Hematopoietic multipotent progenitor cell (in vitro differentiated cells): ENCODE data around the gene MARVELD3. TPM values are rescaled to one million over a fixed set of nuclear protein-coding genes. Genes with fewer than 3 reads are reported as not detected.
A peak's percentile ranks its signal among the peaks of the same experiment; 100 is the strongest.

ENCODE experiments used
- DNase-seq, 3 donors: peaks; one replicate each; pipeline ENCODE4 v3.0.0-alpha.2; 2011 to 2015; ENCODE audit warnings: low read depth in 2 of 3, low spot score in 2 of 3
- total RNA-seq: library from RNA; depleted of rRNA; stranded (reverse); fragments of >200 nt; gene quantifications from one replicate; pipeline ENCODE4 v1.2.3, GENCODE V29; 2012

MARVELD3 gene
- total RNA-seq, 1 donor = under 0.01 TPM

GRCh38 chr16:71618429-71618828, 7.6 kb upstream of the MARVELD3 start:
- DNase-seq = no peak

- DNase-seq = peak in 2 of 3 donors; percentile 23 to 26
Measured at GRCh38 chr16:71622088-71622487, 3.9 kb upstream of the MARVELD3 start.

DNA sequence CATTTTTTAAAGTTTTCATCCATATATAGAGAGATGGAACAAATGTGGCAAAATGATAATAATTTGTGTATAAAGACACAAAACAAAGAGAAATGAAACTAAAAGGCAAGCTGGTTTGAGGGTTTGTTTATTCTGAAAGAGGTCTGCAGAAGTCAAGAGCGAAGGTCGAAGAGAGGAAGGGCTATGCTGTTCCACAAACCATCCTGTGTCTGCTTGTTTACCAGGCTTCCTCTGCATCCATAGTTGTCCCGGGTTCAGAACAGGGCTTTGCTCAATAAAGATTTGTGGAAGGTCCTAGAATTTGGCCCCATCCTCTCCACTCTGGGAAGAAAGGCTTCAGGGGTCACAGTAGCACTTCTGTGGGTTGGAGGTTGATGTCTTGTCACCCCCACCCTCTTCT, 2.4 kb upstream of the MARVELD3 start:
- no peak for DNase-seq

DNA sequence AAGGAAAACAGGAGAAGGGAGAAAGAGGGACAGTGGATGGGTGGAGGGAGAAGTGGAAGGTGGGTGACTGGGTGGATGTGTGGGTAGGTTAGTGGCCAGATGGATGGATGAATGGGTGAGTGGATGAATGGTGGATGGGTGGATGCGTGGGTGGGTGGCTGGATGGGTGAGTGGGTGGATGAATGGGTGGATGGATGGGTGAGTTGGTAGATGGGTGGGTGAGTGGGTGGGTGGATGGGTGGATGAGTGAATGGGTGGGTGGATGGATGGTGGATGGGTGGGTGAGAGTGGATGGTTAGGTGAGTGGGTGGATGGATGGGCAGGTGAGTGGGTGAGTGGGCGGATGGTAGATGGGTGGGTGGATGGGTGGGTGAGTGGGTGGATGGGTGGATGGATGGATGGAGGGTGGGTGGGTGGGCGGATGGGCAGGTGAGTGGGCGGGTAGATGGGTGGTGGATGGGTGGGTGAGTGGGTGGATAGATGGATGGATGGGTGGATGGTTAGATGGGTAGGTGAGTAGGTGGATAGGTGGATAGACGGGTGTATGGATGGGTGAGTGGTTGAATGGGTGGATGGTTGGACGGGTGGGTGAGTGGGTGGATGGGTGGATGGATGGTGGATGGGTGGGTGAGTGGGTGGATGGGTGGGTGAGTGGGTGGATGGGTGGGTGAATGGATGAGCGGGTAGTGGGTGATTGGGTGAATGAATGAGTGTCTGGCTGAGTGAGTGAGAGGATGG, 702 bp upstream of the MARVELD3 start:
- DNase-seq = no peak

GRCh38 chr16:71626858-71627213, 852 bp downstream of the MARVELD3 start:
- DNase-seq = peak in 1 of 3 donors; percentile 9

DNA sequence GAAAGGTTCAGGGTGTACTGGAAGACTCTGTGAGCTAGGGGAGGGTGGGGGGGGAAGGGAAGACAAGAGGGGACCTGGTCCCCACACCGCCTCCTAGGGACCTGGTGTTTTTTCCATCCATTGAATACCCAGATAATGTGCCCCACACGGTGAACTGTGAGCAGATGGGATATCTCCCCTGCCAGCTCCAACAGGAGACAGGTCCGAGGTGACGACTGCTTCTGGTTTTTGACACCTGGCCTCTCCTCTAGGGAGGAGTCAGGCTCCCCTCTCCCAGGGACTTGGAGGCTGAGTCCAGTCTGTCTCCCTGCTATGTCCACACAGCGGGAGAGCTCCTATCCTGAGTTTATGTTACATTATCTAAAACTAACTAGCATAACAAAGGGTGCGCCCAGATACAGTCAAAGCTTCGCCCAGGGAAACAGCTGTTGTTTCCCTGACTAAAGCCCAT, 1.8 kb downstream of the MARVELD3 start:
- no peak for DNase-seq

DNA sequence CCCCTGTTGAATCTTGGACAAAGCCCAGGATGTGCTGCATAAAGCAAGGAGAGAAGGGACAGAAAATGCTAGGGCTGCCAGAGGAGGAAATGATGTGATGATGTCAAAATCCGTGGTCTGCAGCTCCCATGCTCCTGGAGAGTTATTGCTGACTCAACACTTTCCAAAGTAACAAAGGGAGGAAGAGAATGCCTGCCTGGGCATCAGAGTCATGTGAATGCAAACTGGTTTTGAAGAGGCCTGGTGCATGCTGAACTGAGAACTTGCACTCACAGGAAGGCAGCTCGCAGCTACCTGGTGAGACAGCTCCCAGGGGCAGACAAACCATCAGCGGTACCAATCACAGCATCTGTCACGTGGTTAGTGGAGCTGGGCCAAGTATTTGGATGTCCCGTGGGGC, 2.8 kb downstream of the MARVELD3 start:
- DNase-seq = no peak

DNA sequence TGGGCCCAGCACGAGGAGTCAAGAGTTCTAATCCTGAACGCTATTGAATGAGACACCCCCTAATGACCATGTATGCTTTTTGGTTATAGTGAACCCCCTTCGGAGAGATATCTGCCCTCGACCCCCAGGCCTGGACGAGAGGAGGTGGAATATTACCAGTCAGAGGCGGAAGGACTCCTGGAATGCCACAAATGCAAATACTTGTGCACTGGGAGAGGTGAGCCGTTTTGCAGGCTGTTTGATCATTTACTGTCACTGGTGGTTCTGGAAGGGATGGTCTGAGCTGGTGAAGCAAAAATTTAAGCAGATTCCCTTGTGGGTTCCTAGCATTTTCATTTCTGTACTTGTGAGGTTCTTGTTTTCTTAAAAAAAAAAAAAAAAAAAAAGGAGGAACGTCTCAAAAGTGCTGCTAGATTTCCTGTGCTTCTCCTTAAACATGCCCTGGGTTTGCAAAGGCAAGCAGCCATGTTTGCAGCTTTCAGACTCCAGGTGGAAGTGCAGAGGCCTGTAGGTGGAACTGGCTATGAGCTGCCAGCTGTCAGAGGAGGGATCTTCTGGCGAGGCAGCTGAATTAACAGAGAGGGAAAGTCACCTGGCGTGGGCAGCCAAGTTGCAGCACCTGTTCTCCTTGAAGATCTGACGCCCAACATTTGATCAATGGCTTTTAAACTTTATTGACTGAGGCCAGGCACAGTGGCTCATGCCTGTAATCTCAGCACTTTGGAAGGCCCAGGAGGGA, 3.5 kb downstream of the MARVELD3 start:
- DNase-seq = no peak

- no peak for DNase-seq
Measured at GRCh38 chr16:71630808-71631207, 4.8 kb downstream of the MARVELD3 start.

- DNase-seq = no peak
Measured at GRCh38 chr16:71631776-71632175, 5.8 kb downstream of the MARVELD3 start.

DNA sequence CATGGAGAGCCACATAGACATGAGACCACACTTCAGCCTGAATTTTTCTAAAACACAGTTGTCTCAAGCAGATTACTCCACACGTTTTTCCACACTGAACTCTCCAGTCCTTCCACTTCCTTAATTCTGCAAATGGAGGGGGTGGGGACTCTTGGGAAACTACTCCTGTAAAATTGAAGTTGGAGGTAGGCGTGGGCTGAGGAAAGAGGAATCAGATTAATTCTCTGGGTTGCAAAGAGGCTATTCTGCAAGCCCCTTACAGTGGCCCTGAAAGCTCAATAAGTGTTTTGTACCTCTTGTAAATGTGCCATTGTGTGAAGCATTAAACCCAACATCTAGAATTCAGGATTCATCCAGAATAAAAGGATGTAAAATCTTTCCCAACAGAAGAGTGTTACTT, 9.6 kb downstream of the MARVELD3 start:
- DNase-seq = no peak

- DNase-seq = no peak
Measured at GRCh38 chr16:71637398-71637797, 11.4 kb downstream of the MARVELD3 start.

DNA sequence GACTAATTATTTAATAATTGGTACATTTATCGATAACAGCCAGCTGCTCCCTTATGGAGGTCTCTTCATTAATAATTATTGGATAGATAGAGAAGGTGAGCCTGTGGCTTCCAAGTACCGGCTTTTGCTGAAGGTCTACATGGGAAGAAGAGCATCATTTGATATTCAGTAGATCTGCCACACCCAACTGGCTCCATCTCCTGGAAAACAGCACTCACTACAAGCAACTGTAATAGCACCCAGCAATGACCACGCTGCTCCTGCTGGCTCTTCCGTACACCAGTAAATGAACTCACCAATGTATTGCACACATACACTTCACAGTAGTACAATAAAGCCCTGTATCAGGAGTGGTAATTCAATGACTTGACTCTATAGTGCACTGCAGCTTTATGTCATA, 19.5 kb downstream of the MARVELD3 start:
- DNase-seq = peak in 2 of 3 donors; percentile 23 to 41

- DNase-seq = no peak
Measured at GRCh38 chr16:71647391-71647790, 21.4 kb downstream of the MARVELD3 start.

DNA sequence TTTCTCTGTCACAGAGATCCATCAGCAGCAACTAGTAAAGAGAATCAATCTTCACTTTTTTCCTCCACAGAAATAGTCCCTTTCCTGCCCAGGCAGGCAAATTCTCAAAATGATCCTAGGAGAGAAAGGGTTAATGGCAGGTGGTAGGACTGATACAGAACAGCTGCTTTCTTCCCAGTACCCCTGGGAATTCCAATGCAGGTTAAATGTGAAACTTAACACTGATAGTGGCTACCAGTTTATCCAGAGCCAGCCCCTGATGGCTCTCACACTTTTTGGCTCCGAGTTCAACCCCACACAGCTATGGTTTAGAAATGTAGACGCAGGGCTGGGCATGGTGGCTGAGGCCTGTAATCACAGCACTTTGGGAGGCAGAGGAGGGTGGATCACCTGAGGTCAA, 22.2 kb downstream of the MARVELD3 start:
- no peak for DNase-seq

- no peak for DNase-seq
Measured at GRCh38 chr16:71648921-71649320, 22.9 kb downstream of the MARVELD3 start.

- no peak for DNase-seq
Measured at GRCh38 chr16:71649704-71650103, 23.7 kb downstream of the MARVELD3 start.

DNA sequence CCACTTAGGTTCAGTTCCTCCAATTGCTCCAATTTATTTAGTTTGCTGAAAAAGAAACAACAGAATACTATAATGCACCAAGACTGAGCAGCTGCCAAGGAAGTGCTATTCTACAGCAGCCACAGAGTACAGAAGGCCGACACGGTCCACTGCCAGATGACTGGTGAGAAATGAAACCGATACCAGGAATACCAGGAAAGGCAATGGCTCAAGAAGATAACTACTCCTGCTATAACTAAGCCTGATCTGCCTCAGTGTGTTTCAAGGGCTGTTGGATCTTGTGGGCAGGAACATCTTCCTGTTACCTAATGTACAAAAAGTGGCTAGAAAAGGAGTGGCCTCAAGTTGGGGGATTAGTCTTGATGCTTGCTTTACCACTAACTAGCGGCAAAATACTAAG, 32.8 kb downstream of the MARVELD3 start:
- DNase-seq = no peak

- no peak for DNase-seq
Measured at GRCh38 chr16:71659471-71659870, 33.5 kb downstream of the MARVELD3 start.

DNA sequence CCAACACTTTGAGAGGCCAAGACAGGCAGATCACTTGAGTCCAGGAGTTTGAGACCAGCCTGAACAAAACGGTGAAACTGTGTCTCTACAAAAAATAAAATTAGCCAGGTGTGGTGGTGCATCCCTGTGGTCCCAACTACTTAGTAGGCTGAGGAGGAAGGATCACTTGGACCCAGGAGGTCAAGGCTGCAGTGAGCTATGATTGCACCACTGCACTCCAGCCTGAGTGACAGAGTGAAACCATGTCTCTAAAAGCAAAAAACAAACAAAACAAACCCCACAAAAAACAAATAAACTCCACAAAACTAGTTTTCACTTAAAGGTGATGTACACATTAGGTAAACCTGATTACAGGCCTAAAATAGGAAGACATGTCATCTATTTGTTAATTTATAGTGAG, 40.3 kb downstream of the MARVELD3 start:
- DNase-seq = no peak

- DNase-seq = no peak
Measured at GRCh38 chr16:71666928-71667707, 41.1 kb downstream of the MARVELD3 start.
